Measurements from ENCODE around the gene KPNA2.
"Not testable (repeated sequence)": the region's sequence is repeated elsewhere in the genome, so short reads cannot be mapped to it uniquely, and the experiment has no call there.

Gene KPNA2

GRCh38 chr17:68006797-68007196, 28.7 kb upstream of the KPNA2 start:
- Histone ChIP-seq H2AFZ (ENCODE audit: low read depth, low read length) (no peak overlapping the region), H3K27me3 (ENCODE audit: insufficient read depth, low read length) (no peaks in the 10 kb centered on the region), H3K4me3 (ENCODE audit: low read length) (no peak overlapping the region), H3K36me3 (ENCODE audit: insufficient read depth, low read length) (no peaks in the 10 kb centered on the region), H3K4me1 (ENCODE audit: insufficient read depth, low read length) (no peaks in the 10 kb centered on the region), H3K9me3 (ENCODE audit: low read length) (no peaks in the 10 kb centered on the region)

GRCh38 chr17:68011199-68011665, 24.3 kb upstream of the KPNA2 start:
- H3K4me3 ChIP-seq (ENCODE audit: low read length) = no peak overlapping the region

GRCh38 chr17:68013385-68013784, 22.1 kb upstream of the KPNA2 start:
- Histone ChIP-seq H2AFZ (ENCODE audit: low read depth, low read length) (no peak overlapping the region), H3K9me3 (ENCODE audit: low read length) (no peaks in the 10 kb centered on the region), H3K36me3 (ENCODE audit: insufficient read depth, low read length) (no peaks in the 10 kb centered on the region), H3K27me3 (ENCODE audit: insufficient read depth, low read length) (no peaks in the 10 kb centered on the region), H3K4me3 (ENCODE audit: low read length) (no peak overlapping the region), H3K4me1 (ENCODE audit: insufficient read depth, low read length) (no peaks in the 10 kb centered on the region)

More at GRCh38 chr17:68011199-68011665, 24.3 kb upstream of the KPNA2 start:
- Histone ChIP-seq H3K27me3 (ENCODE audit: insufficient read depth, low read length) (no peaks in the 10 kb centered on the region), H2AFZ (ENCODE audit: low read depth, low read length) (no peak overlapping the region), H3K36me3 (ENCODE audit: insufficient read depth, low read length) (no peaks in the 10 kb centered on the region), H3K4me1 (ENCODE audit: insufficient read depth, low read length) (no peaks in the 10 kb centered on the region), H3K9me3 (ENCODE audit: low read length) (no peaks in the 10 kb centered on the region)

GRCh38 chr17:68015081-68015723, 20.3 kb upstream of the KPNA2 start:
- no peaks in the 10 kb centered on the region for H3K9me3 ChIP-seq (ENCODE audit: low read length)
- no peaks in the 10 kb centered on the region for H3K4me1 ChIP-seq (ENCODE audit: insufficient read depth, low read length)
- no peak overlapping the region for H3K4me3 ChIP-seq (ENCODE audit: low read length)
- H2AFZ ChIP-seq (ENCODE audit: low read depth, low read length) = no peak overlapping the region
- no peaks in the 10 kb centered on the region for H3K27me3 ChIP-seq (ENCODE audit: insufficient read depth, low read length)
- H3K36me3 ChIP-seq (ENCODE audit: insufficient read depth, low read length) = no peaks in the 10 kb centered on the region

- Histone ChIP-seq H3K36me3 (ENCODE audit: insufficient read depth, low read length) (no peaks in the 10 kb centered on the region), H3K27me3 (ENCODE audit: insufficient read depth, low read length) (no peaks in the 10 kb centered on the region), H3K4me1 (ENCODE audit: insufficient read depth, low read length) (peaks cover 4% of the 10 kb centered on the region), H2AFZ (ENCODE audit: low read depth, low read length) (no peak overlapping the region), H3K9me3 (ENCODE audit: low read length) (no peaks in the 10 kb centered on the region), H3K4me3 (ENCODE audit: low read length) (no peak overlapping the region)
Observed at GRCh38 chr17:68016838-68017237, 18.7 kb upstream of the KPNA2 start.

GRCh38 chr17:68018493-68018892, 17.0 kb upstream of the KPNA2 start:
- not testable (repeated sequence) for H3K36me3 ChIP-seq (ENCODE audit: insufficient read depth, low read length); H3K4me3 ChIP-seq (ENCODE audit: low read length); H3K27me3 ChIP-seq (ENCODE audit: insufficient read depth, low read length); H2AFZ ChIP-seq (ENCODE audit: low read depth, low read length); H3K9me3 ChIP-seq (ENCODE audit: low read length); H3K4me1 ChIP-seq (ENCODE audit: insufficient read depth, low read length)

- H3K4me1 ChIP-seq (ENCODE audit: insufficient read depth, low read length) = peaks cover 4% of the 10 kb centered on the region
- peak overlapping the region; percentile 23 for H3K4me3 ChIP-seq (ENCODE audit: low read length)
- H3K36me3 ChIP-seq (ENCODE audit: insufficient read depth, low read length) = no peaks in the 10 kb centered on the region
- no peaks in the 10 kb centered on the region for H3K9me3 ChIP-seq (ENCODE audit: low read length)
- no peaks in the 10 kb centered on the region for H3K27me3 ChIP-seq (ENCODE audit: insufficient read depth, low read length)
- no peak overlapping the region for H2AFZ ChIP-seq (ENCODE audit: low read depth, low read length)
Observed at GRCh38 chr17:68019336-68019674, 16.2 kb upstream of the KPNA2 start.

GRCh38 chr17:68019675-68020408, 15.7 kb upstream of the KPNA2 start:
- H3K27me3 ChIP-seq (ENCODE audit: insufficient read depth, low read length) = no peaks in the 10 kb centered on the region
- no peaks in the 10 kb centered on the region for H3K36me3 ChIP-seq (ENCODE audit: insufficient read depth, low read length)

GRCh38 chr17:68020409-68020756, 15.2 kb upstream of the KPNA2 start:
- peak overlapping the region; percentile 90 for H2AFZ ChIP-seq (ENCODE audit: low read depth, low read length)
- H3K9me3 ChIP-seq (ENCODE audit: low read length) = no peaks in the 10 kb centered on the region
- H3K36me3 ChIP-seq (ENCODE audit: insufficient read depth, low read length) = no peaks in the 10 kb centered on the region
- peak overlapping the region; percentile 74 for H3K4me3 ChIP-seq (ENCODE audit: low read length)
- H3K4me1 ChIP-seq (ENCODE audit: insufficient read depth, low read length) = peaks cover 4% of the 10 kb centered on the region
- no peaks in the 10 kb centered on the region for H3K27me3 ChIP-seq (ENCODE audit: insufficient read depth, low read length)

More at GRCh38 chr17:68019675-68020408, 15.7 kb upstream of the KPNA2 start:
- no peaks in the 10 kb centered on the region for H3K9me3 ChIP-seq (ENCODE audit: low read length)
- peaks cover 4% of the 10 kb centered on the region for H3K4me1 ChIP-seq (ENCODE audit: insufficient read depth, low read length)
- peak overlapping the region; percentile 74 for H3K4me3 ChIP-seq (ENCODE audit: low read length)
- peak overlapping the region; percentile 90 for H2AFZ ChIP-seq (ENCODE audit: low read depth, low read length)

- H3K36me3 ChIP-seq (ENCODE audit: insufficient read depth, low read length); H3K9me3 ChIP-seq (ENCODE audit: low read length); H3K27me3 ChIP-seq (ENCODE audit: insufficient read depth, low read length); H3K4me1 ChIP-seq (ENCODE audit: insufficient read depth, low read length): not testable (repeated sequence)
- Histone ChIP-seq H2AFZ (ENCODE audit: low read depth, low read length) (peak overlapping the region; percentile 90), H3K4me3 (ENCODE audit: low read length) (peak overlapping the region; percentile 74)
Observed at GRCh38 chr17:68020791-68021190, 14.7 kb upstream of the KPNA2 start.

- Histone ChIP-seq H2AFZ (ENCODE audit: low read depth, low read length) (no peak overlapping the region), H3K9me3 (ENCODE audit: low read length) (no peaks in the 10 kb centered on the region), H3K4me1 (ENCODE audit: insufficient read depth, low read length) (peaks cover 4% of the 10 kb centered on the region), H3K36me3 (ENCODE audit: insufficient read depth, low read length) (no peaks in the 10 kb centered on the region), H3K4me3 (ENCODE audit: low read length) (no peak overlapping the region), H3K27me3 (ENCODE audit: insufficient read depth, low read length) (no peaks in the 10 kb centered on the region)
Observed at GRCh38 chr17:68021963-68022362, 13.6 kb upstream of the KPNA2 start.

- not testable (repeated sequence) for H2AFZ ChIP-seq (ENCODE audit: low read depth, low read length); H3K27me3 ChIP-seq (ENCODE audit: insufficient read depth, low read length); H3K9me3 ChIP-seq (ENCODE audit: low read length); H3K36me3 ChIP-seq (ENCODE audit: insufficient read depth, low read length); H3K4me3 ChIP-seq (ENCODE audit: low read length); H3K4me1 ChIP-seq (ENCODE audit: insufficient read depth, low read length)
Observed at GRCh38 chr17:68022547-68022946, 13.0 kb upstream of the KPNA2 start.

GRCh38 chr17:68029512-68030215, 5.9 kb upstream of the KPNA2 start:
- peaks cover 9% of the 10 kb centered on the region for H3K4me1 ChIP-seq (ENCODE audit: insufficient read depth, low read length)
- no peak overlapping the region for H3K4me3 ChIP-seq (ENCODE audit: low read length)

More at GRCh38 chr17:68029512-68030215, 5.9 kb upstream of the KPNA2 start:
- Histone ChIP-seq H3K9me3 (ENCODE audit: low read length) (no peaks in the 10 kb centered on the region), H2AFZ (ENCODE audit: low read depth, low read length) (no peak overlapping the region), H3K36me3 (ENCODE audit: insufficient read depth, low read length) (no peaks in the 10 kb centered on the region), H3K27me3 (ENCODE audit: insufficient read depth, low read length) (no peaks in the 10 kb centered on the region)
